HepG2 (cell line): ENCODE data around the gene SEZ6. TPM values are rescaled to one million over a fixed set of nuclear protein-coding genes. Genes with fewer than 3 reads are reported as not detected.

ENCODE experiments used
- ATAC-seq: fragments of 200-7000 bp; cut with Tn5 transposase; 3 replicates; pipeline ENCODE4 v1.9.1; 2020; ENCODE audit warnings: mild to moderate bottlenecking, moderate library complexity
- BruUV-seq: library from RNA; stranded (reverse); fragments of 400-500 nt; replicated peaks from 2 replicates; lab custom pipeline; 2021; lab: Mats Ljungman, UMichigan
- CTCF ChIA-PET: fragments of 300-600 bp; formaldehyde crosslinking; extraction: SDS; loops from one replicate; lab custom pipeline; 2021; ENCODE audit warnings: low total read pairs, inconsistent platforms, low intra/inter-chr PET ratio; lab: Yijun Ruan, JAX
- POLR2A ChIA-PET: fragments of 350-600 bp; sonication (Branson Sonifier 250); formaldehyde crosslinking; loops from one replicate; lab custom pipeline; 2020; ENCODE audit warnings: antibody characterized with exemption, inconsistent platforms; lab: Yijun Ruan, JAX
- DNase-seq: peaks from one replicate; pipeline ENCODE4 v3.0.0-alpha.2; 2015; ENCODE audit warnings: low spot score
- FAIRE-seq: peaks from 3 replicates; lab custom pipeline; 2011; peaks lifted over from hg19 to GRCh38; lab: Jason Lieb, UNC
- H2AFZ ChIP-seq: one replicate; pipeline ENCODE4 v1.6.1; 2011; ENCODE audit warnings: low read length, inconsistent platforms
- H3K27ac ChIP-seq: fragments of 300-600 bp; 3 replicates; pipeline ENCODE4 v1.8.0; 2011; ENCODE audit warnings: mixed run types, mild to moderate bottlenecking, mixed read lengths, low read length, inconsistent platforms; ENCODE audit not compliant: insufficient read depth; ENCODE audit errors: extremely low read length
- H3K27me3 ChIP-seq, 2 experiments: fragments of 200-600 bp in 1 of 2; 2 replicates in 1 of 2; 3 replicates in 1 of 2; pipeline versions ENCODE4 v1.6.0 to v1.8.0; 2011; ENCODE audit warnings: low read length in 2 of 2, mild to moderate bottlenecking in 2 of 2, moderate library complexity in 2 of 2, inconsistent platforms in 1 of 2; ENCODE audit not compliant: insufficient read depth in 2 of 2, control insufficient read depth in 1 of 2
- H3K36me3 ChIP-seq, 2 experiments: fragments of 200-600 bp in 1 of 2; replicated peaks in 1 of 2; 2 replicates in 1 of 2; 3 replicates in 1 of 2; pipeline versions ENCODE4 v1.5.1 to v1.8.0; 2011; ENCODE audit warnings: low read length in 2 of 2, inconsistent platforms in 1 of 2; ENCODE audit not compliant: insufficient read depth in 2 of 2, control insufficient read depth in 1 of 2
- H3K4me1 ChIP-seq: 2 replicates; pipeline ENCODE4 v1.5.1; 2012; ENCODE audit warnings: low read length, inconsistent platforms; ENCODE audit not compliant: insufficient read depth
- H3K4me2 ChIP-seq: 2 replicates; pipeline ENCODE4 v1.6.0; 2011; ENCODE audit warnings: low read depth, low read length, inconsistent platforms
- H3K4me3 ChIP-seq, 3 experiments: fragments of 200-600 bp in 1 of 3; sonication (generic), shearing (Covaris generic) in 1 of 3; replicated peaks in 1 of 3; 2 replicates each; pipeline ENCODE4 v1.5.1; 2011 to 2016; ENCODE audit warnings: low read length in 3 of 3, inconsistent platforms in 2 of 3, low read depth in 2 of 3, mild to moderate bottlenecking in 2 of 3, control low read depth in 1 of 3, mixed read lengths in 1 of 3; ENCODE audit not compliant: insufficient read depth in 1 of 3
- H3K79me2 ChIP-seq: one replicate; pipeline ENCODE4 v1.6.1; 2011; ENCODE audit warnings: low read length, inconsistent platforms; ENCODE audit not compliant: insufficient read depth
- H3K9ac ChIP-seq: 2 replicates; pipeline ENCODE4 v1.6.0; 2011; ENCODE audit warnings: mild to moderate bottlenecking, low read depth, low read length, inconsistent platforms; ENCODE audit not compliant: insufficient read depth
- H3K9me3 ChIP-seq: 2 replicates; pipeline ENCODE4 v1.5.1; 2012; ENCODE audit warnings: mild to moderate bottlenecking, low read length
- H4K20me1 ChIP-seq: 2 replicates; pipeline ENCODE4 v1.6.0; 2011; ENCODE audit warnings: inconsistent platforms, mild to moderate bottlenecking, low read length, moderate library complexity; ENCODE audit not compliant: insufficient read depth
- CEBPZ ChIP-seq: IDR thresholded peaks from 2 replicates; pipeline ENCODE4 v1.6.1; 2012; ENCODE audit warnings: low read length, improper control_type of control experiment
- DPF2 ChIP-seq: sonication (generic); formaldehyde crosslinking; IDR thresholded peaks from 2 replicates; pipeline ENCODE4 v1.4.0; 2020; ENCODE audit warnings: mild to moderate bottlenecking, low read depth, missing genetic modification reagents, borderline replicate concordance
- GMEB2 ChIP-seq: IDR thresholded peaks from 2 replicates; pipeline ENCODE4 v1.6.1; 2016; ENCODE audit warnings: missing biosample characterization, missing genetic modification reagents, low read depth
- HOXA7 ChIP-seq: sonication (generic); formaldehyde crosslinking; IDR thresholded peaks from 2 replicates; pipeline ENCODE4 v1.8.1; 2022; ENCODE audit warnings: mild to moderate bottlenecking, missing genetic modification reagents, moderate library complexity
- LCORL ChIP-seq, 2 experiments: fragments of 450-650 bp in 1 of 2; sonication (generic) in 1 of 2; formaldehyde crosslinking in 1 of 2; IDR thresholded peaks; 2 replicates each; pipeline versions ENCODE4 v1.5.0 to v1.6.1; 2017 to 2020; ENCODE audit warnings: antibody characterized with exemption in 1 of 2, missing genetic modification reagents in 1 of 2
- MAFK ChIP-seq, 2 experiments: IDR thresholded peaks in 1 of 2; conservative IDR thresholded peaks in 1 of 2; 2 replicates each; pipeline ENCODE4 v1.6.1; 2011; ENCODE audit warnings: improper control_type of control experiment in 2 of 2, low read length in 2 of 2
- NCOA5 ChIP-seq: sonication (generic); formaldehyde crosslinking; IDR thresholded peaks from 2 replicates; pipeline ENCODE4 v1.4.0; 2020; ENCODE audit warnings: missing genetic modification reagents
- NR2C2 ChIP-seq: sonication (generic); formaldehyde crosslinking; IDR thresholded peaks from 2 replicates; pipeline ENCODE4 v1.4.0; 2020; ENCODE audit warnings: missing genetic modification reagents, mild to moderate bottlenecking, moderate library complexity, borderline replicate concordance
- PHB2 ChIP-seq: fragments of 450-650 bp; IDR thresholded peaks from 2 replicates; pipeline ENCODE4 v1.6.1; 2018; ENCODE audit not compliant: partially characterized antibody
- POLR2G ChIP-seq: fragments of 200-400 bp; formaldehyde crosslinking; IDR thresholded peaks from 2 replicates; pipeline ENCODE4 v1.6.1; 2018; ENCODE audit warnings: mild to moderate bottlenecking, low read depth, low read length, moderate library complexity
- TBL1XR1 ChIP-seq: fragments of 150-350 bp; IDR thresholded peaks from 2 replicates; pipeline ENCODE4 v1.6.1; 2014; ENCODE audit warnings: borderline replicate concordance, low read length; ENCODE audit not compliant: partially characterized antibody
- TFDP1 ChIP-seq: IDR thresholded peaks from 2 replicates; pipeline ENCODE4 v1.6.1; 2016; ENCODE audit warnings: missing compliant biosample characterization, missing genetic modification reagents, borderline replicate concordance
- ZBTB1 ChIP-seq: sonication (generic); formaldehyde crosslinking; IDR thresholded peaks from 2 replicates; pipeline ENCODE4 v1.4.0; 2020; ENCODE audit warnings: missing genetic modification reagents, borderline replicate concordance
- ZBTB39 ChIP-seq: sonication (generic); formaldehyde crosslinking; IDR thresholded peaks from 2 replicates; pipeline ENCODE4 v1.5.0; 2020; ENCODE audit warnings: missing genetic modification reagents
- ZNF615 ChIP-seq: sonication (generic); formaldehyde crosslinking; IDR thresholded peaks from 2 replicates; pipeline ENCODE4 v1.5.0; 2020; ENCODE audit warnings: mild to moderate bottlenecking, missing genetic modification reagents, borderline replicate concordance
- ZNF780A ChIP-seq: sonication (generic); formaldehyde crosslinking; IDR thresholded peaks from 2 replicates; pipeline ENCODE4 v1.8.0; 2022; ENCODE audit warnings: mild to moderate bottlenecking, missing genetic modification reagents, moderate library complexity
- WGBS: methylation state at CpG from one replicate; pipeline ENCODE4 v1.1.6; 2017; ENCODE audit warnings: low lambda C conversion rate; 5-methylcytosine and 5-hydroxymethylcytosine counted together
- in situ Hi-C: cut with HindIII; loops from 2 replicates; pipeline ENCODE4 v1.10.0; 2017; ENCODE audit warnings: low pct_unique_long_range_greater_than_20kb; ENCODE audit not compliant: extremely low pct_ligation_motif_present
- intact Hi-C: fragments of 100-400 bp; cut with micrococcal nuclease; formaldehyde crosslinking; loops from one replicate; pipeline ENCODE4 v1.10.0; 2022; ENCODE audit not compliant: unreplicated experiment
- polyA plus RNA-seq, 8 experiments: library from polyadenylated mRNA; depleted of rRNA in 3 of 8; stranded (reverse) in 7 of 8; unstranded in 1 of 8; fragments of >200 nt; fragmentation: Illumina TruSeq in 4 of 8; extraction: Trizol in 4 of 8; gene quantifications; 2 replicates each; pipeline versions ENCODE4 v1.2.1 to v1.2.3, GENCODE V29; 2011 to 2016; ENCODE audit warnings: low read depth in 4 of 8, missing spikeins in 1 of 8, mixed read lengths in 1 of 8; ENCODE audit not compliant: insufficient read depth in 1 of 8
- total RNA-seq, 5 experiments: library from RNA; depleted of rRNA; stranded (reverse); fragments of >200 nt; fragmentation: Illumina TruSeq; extraction: Trizol; gene quantifications; 2 replicates each; pipeline ENCODE4 v1.2.3, GENCODE V29; 2016; ENCODE audit warnings: low read depth in 1 of 5

Gene SEZ6
- total and polyA plus RNA-seq, 2 of the 13 experiments (the other 11 are each of a cell fraction or from before 2014, with no cell fraction given), result not detected

GRCh38 chr17:29051731-29052130 is 45.9 kb upstream of the SEZ6 start:
- no peak for DNase-seq
- Histone ChIP-seq H3K36me3 (peaks cover 28 to 75% of the 10 kb centered on the region in 2 experiments), H3K27me3 (no peaks in the 10 kb centered on the region), H4K20me1 (peaks cover 4% of the 10 kb centered on the region; the same call in 1 of the 2 replicates), H3K9me3 (no peaks in the 10 kb centered on the region), H3K4me2 (no peak overlapping the region), H3K4me3 (no peak overlapping the region), H3K79me2 (peaks cover 11% of the 10 kb centered on the region), H3K9ac (no peak overlapping the region), H3K4me1 (peaks cover 11% of the 10 kb centered on the region), H3K27ac (no peak overlapping the region), H2AFZ (no peak overlapping the region)
- ATAC-seq, result no peak
- ChIA-PET POLR2A (interaction anchor here (0.6 kb wide), 1 partner anchor 9 kb away, joined by 3 read pairs; the partner anchor contains the start of gene PIPOX), CTCF (no interaction called here)
- in situ Hi-C loops (no loop called here), intact Hi-C loops (no loop called here)
- FAIRE-seq, result no peak
- WGBS, result 86% methylated on average over 6 of the region's 6 CpGs
- TF ChIP-seq ZNF615 (CRISPR knock-in tag) (no peak), NR2C2 (CRISPR knock-in tag) (no peak), MAFK (conservative IDR thresholded peaks at IDR 0.05 in 1 of 2, IDR thresholded peaks at IDR 0.05 in 1 of 2; ENCODE audit: low read length in 2 of 2) (no peak), ZNF780A (CRISPR knock-in tag) (no peak), PHB2 (no peak), GMEB2 (CRISPR knock-in tag) (no peak), CEBPZ (no peak), TFDP1 (CRISPR knock-in tag) (no peak), NCOA5 (CRISPR knock-in tag) (no peak), TBL1XR1 (no peak), HOXA7 (CRISPR knock-in tag) (no peak), LCORL (IDR thresholded peaks at IDR 0.05) (no peak), LCORL (CRISPR knock-in tag; IDR thresholded peaks at IDR 0.05) (no peak), POLR2G (no peak), ZBTB1 (CRISPR knock-in tag) (no peak), DPF2 (CRISPR knock-in tag) (no peak), ZBTB39 (CRISPR knock-in tag) (no peak)
- no TSS peak for BruUV-seq
